Measurements from ENCODE around the gene PHLPP1.

DNA sequence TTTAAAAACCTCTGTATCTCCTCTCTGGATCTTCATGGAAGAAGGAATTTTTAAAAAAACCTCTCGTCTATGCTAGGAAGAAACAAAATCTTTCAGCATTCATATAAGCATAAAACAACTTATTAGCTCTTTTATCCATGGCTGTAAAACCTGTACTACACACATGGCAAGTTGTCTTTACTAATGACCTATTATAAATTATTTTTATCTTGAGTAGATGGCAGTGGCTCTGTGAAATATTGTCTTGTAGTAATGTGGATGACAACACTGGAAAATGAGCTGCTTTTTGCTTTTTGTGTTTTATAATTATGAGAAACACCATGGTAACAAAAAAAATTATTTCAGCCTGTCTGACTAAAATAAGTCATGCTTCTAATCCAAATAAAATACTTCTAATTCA is 18.9 kb downstream of the PHLPP1 start:
- no peak for TF ChIP-seq RFX5 (IDR thresholded peaks at IDR 0.05; ENCODE audit: low read depth, low read length)
- TF ChIP-seq MXI1 (IDR thresholded peaks at IDR 0.05; ENCODE audit: borderline replicate concordance, low read depth, low read length) = no peak

Measured in IMR-90 (cell line).